Astrocyte of the spinal cord (primary cell): ENCODE results near the gene MTURN.

Source experiments
- DNase-seq: peaks from one replicate; pipeline ENCODE4 v3.0.0; 2011; ENCODE audit warnings: low read depth, low spot score
- H3K4me3 ChIP-seq: 2 replicates; pipeline ENCODE4 v1.5.1; 2011; ENCODE audit warnings: low read depth, mild to moderate bottlenecking, low read length, moderate library complexity
- CTCF ChIP-seq: IDR thresholded peaks from 2 replicates; pipeline ENCODE4 v1.5.1; 2012; ENCODE audit warnings: low read depth, mild to moderate bottlenecking, low read length, inconsistent platforms
- in situ Hi-C: cut with HindIII; loops from 2 replicates; pipeline ENCODE4 v1.10.0; 2017; ENCODE audit warnings: low sequenced_read_pairs

MTURN gene

DNA sequence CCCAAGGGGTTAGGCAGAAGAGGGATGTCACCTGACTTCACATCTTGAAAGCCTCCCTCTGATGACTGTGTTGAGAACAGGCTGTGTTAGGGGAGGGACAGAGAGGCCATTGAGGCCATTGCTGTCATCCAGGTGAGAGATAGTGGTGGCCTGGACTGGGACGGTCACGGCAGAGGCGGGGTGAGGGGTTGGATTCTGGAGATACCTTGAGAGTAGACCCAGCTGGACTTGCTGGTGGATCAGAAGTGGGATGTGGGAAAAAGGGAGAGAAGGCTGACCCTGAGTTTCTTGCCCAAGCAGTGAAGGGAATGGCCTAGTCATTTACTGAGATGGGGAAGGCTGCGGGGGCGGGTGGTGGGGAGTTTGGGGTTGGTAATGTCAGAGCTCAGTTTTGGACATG, 13.6 kb downstream of the MTURN start:
- no peak overlapping the region for H3K4me3 ChIP-seq
- in situ Hi-C loops: no loop called here
- TF ChIP-seq CTCF: no peak
- no peak for DNase-seq

GRCh38 chr7:30148951-30149459, 14.2 kb downstream of the MTURN start:
- DNase-seq: no peak
- no peak overlapping the region for H3K4me3 ChIP-seq
- no peak for TF ChIP-seq CTCF
- in situ Hi-C loops: no loop called here

DNA sequence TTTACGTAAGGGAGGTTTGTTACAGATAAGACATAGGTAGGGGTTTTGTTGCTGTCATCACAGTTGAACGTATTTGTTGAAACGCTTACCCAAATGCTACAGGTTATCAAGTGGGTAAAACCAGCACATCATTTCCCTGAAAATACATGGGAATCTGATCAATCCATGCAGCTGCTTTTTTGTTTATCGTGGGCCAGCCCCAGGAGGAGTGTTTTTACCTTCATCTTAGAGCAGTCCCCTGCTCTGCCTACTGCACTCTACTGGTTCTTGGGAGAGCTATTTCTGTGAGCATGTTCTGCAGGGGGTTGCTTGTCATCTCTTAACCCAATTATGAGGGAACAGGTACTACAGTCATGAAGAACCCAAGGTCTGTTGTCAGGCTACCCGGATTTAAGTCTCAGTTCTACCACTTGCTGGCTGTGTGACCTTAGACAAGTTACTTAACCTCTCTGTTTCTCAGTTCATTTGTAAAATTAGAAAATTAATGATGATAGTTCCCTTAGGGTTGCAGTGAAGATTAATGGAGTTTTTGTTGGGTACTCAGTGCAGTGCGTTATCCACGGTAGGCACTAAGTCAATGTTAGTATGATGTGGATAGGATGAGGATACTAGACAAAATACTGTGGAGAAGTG, 15.0 kb downstream of the MTURN start:
- H3K4me3 ChIP-seq: no peak overlapping the region
- in situ Hi-C loops: no loop called here
- TF ChIP-seq CTCF: no peak
- no peak for DNase-seq

DNA sequence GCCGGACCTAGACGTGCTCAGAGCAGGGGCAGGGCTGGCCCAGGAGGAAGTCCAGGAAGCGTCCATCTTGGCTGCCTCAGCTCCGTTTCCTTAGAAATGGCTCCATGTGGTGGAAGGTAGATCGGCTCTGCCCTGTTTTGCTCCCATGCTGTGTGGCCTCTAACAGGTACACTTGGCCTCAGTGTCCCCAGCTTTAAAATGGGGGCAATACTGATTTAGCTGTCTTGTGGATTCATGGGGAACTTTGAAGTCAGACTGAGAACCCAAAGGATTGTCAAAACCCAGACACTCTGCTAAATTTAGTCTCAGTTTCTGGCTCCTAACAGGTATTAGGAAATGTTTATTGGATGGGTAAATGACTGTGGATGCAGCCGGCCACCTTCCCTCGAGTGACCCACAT, 15.9 kb downstream of the MTURN start:
- no peak for DNase-seq
- in situ Hi-C loops: no loop called here
- TF ChIP-seq CTCF: no peak
- H3K4me3 ChIP-seq: no peak overlapping the region

GRCh38 chr7:30154111-30154587, 19.4 kb downstream of the MTURN start:
- in situ Hi-C loops: no loop called here
- DNase-seq: no peak
- no peak overlapping the region for H3K4me3 ChIP-seq
- TF ChIP-seq CTCF: no peak

- in situ Hi-C loops: no loop called here
Measured at GRCh38 chr7:30155481-30155880, 20.7 kb downstream of the MTURN start.

More at GRCh38 chr7:30155481-30155880, 20.7 kb downstream of the MTURN start:
- no peak for DNase-seq
- no peak overlapping the region for H3K4me3 ChIP-seq
- TF ChIP-seq CTCF: no peak
